Mesothelial cell of epicardium (in vitro differentiated cells): Measurements from ENCODE around the gene PLCL2. TPM values are rescaled to one million over a fixed set of nuclear protein-coding genes. Genes with fewer than 3 reads are reported as not detected.

Experiments used
- DNase-seq, 2 experiments: peaks; one replicate each; pipeline ENCODE4 v3.0.0; 2021; ENCODE audit warnings: low spot score in 2 of 2; ENCODE audit not compliant: unreplicated experiment in 2 of 2
- H3K27ac Mint-ChIP-seq: 2 replicates; pipeline ENCODE4 v1.8.0; 2021; ENCODE audit warnings: mixed read lengths
- H3K27me3 Mint-ChIP-seq: 2 replicates; pipeline ENCODE4 v1.8.0; 2021; ENCODE audit warnings: low read depth, mixed read lengths
- H3K36me3 Mint-ChIP-seq: 2 replicates; pipeline ENCODE4 v1.8.0; 2021; ENCODE audit warnings: mixed read lengths
- H3K4me1 Mint-ChIP-seq: 2 replicates; pipeline ENCODE4 v1.8.0; 2021; ENCODE audit warnings: mixed read lengths
- H3K4me3 Mint-ChIP-seq: 2 replicates; pipeline ENCODE4 v1.8.0; 2021; ENCODE audit warnings: mild to moderate bottlenecking, moderate library complexity, mixed read lengths
- H3K9me3 Mint-ChIP-seq: 2 replicates; pipeline ENCODE4 v1.8.0; 2021; ENCODE audit warnings: mixed read lengths
- total RNA-seq: library from RNA; stranded (reverse); gene quantifications from 3 replicates; pipeline ENCODE4 v1.2.1, GENCODE V29; 2021
- TF ChIP-seq, protein P1 (sequence below): fragments of 200-600 bp; sonication (generic); IDR thresholded peaks from one replicate; pipeline ENCODE4 v1.5.0; 2021; ENCODE audit warnings: antibody characterized with exemption; ENCODE audit not compliant: unreplicated experiment

Gene PLCL2
- total RNA-seq, 1 donor from 2014 or later: 3.6 TPM

DNA sequence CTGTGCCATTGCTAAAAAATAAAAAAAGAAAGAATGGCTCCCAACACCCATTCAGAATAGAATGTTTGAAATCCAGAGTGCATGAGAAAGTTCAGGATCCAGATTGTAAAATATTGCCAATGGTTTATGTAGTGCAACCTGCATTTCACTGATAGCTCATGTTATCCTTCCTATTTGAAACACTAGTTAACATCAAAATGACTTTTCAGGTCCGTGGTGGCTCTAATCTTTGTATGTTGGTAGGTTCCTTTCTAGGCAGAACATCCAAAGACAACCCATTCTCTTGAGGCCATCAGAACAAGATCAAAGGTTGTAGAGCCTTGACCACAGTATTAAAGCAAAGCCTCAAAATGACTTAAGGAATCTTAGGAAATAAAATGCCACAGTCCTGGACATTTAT, 51.0 kb downstream of the PLCL2 start:
- no peaks in the 10 kb centered on the region for H3K36me3 Mint-ChIP-seq
- TF ChIP-seq, protein P1, sequence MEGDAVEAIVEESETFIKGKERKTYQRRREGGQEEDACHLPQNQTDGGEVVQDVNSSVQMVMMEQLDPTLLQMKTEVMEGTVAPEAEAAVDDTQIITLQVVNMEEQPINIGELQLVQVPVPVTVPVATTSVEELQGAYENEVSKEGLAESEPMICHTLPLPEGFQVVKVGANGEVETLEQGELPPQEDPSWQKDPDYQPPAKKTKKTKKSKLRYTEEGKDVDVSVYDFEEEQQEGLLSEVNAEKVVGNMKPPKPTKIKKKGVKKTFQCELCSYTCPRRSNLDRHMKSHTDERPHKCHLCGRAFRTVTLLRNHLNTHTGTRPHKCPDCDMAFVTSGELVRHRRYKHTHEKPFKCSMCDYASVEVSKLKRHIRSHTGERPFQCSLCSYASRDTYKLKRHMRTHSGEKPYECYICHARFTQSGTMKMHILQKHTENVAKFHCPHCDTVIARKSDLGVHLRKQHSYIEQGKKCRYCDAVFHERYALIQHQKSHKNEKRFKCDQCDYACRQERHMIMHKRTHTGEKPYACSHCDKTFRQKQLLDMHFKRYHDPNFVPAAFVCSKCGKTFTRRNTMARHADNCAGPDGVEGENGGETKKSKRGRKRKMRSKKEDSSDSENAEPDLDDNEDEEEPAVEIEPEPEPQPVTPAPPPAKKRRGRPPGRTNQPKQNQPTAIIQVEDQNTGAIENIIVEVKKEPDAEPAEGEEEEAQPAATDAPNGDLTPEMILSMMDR: no peak
- H3K4me3 Mint-ChIP-seq: no peak overlapping the region
- H3K4me1 Mint-ChIP-seq: no peaks in the 10 kb centered on the region
- DNase-seq: no peak
- H3K27ac Mint-ChIP-seq: no peak overlapping the region
- no peaks in the 10 kb centered on the region for H3K9me3 Mint-ChIP-seq
- peaks cover 87% of the 10 kb centered on the region for H3K27me3 Mint-ChIP-seq

GRCh38 chr3:16936233-16936632, 51.5 kb downstream of the PLCL2 start:
- Mint-ChIP-seq H3K4me1 (peaks cover 4% of the 10 kb centered on the region), H3K27ac (no peak overlapping the region), H3K27me3 (peaks cover 88% of the 10 kb centered on the region), H3K36me3 (no peaks in the 10 kb centered on the region), H3K9me3 (no peaks in the 10 kb centered on the region), H3K4me3 (no peak overlapping the region)
- DNase-seq: no peak
- TF ChIP-seq, protein P1: no peak

DNA sequence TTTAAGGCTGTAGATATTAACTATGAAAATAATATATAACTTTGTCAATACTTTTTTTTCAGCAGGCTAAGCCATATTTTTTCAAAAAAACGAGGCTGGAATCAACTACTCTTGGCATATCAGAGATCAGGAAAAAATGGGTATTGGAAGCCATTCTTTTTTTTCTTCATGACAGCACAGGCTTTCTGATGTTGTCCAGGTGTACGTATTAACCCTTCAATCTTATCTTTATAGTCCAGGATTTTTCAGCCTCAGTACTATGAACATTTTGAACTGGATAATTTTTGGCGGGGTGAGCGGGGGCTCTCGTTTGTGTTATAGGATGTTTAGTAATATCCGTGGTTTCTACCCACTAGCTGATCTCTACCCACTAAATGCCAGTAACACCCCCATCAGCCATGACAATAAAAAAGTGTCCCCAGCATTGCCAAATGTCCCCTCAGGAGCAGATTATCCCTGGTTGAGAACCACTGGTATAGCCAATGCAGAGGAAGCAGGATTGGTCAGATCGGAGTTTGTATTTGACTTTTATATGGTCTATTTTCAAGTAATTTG, 52.0 kb downstream of the PLCL2 start:
- TF ChIP-seq, protein P1: no peak
- Mint-ChIP-seq H3K36me3 (no peaks in the 10 kb centered on the region), H3K9me3 (no peaks in the 10 kb centered on the region), H3K27me3 (peaks cover 90% of the 10 kb centered on the region), H3K4me3 (no peak overlapping the region), H3K4me1 (peaks cover 9% of the 10 kb centered on the region), H3K27ac (no peak overlapping the region)
- DNase-seq: no peak

DNA sequence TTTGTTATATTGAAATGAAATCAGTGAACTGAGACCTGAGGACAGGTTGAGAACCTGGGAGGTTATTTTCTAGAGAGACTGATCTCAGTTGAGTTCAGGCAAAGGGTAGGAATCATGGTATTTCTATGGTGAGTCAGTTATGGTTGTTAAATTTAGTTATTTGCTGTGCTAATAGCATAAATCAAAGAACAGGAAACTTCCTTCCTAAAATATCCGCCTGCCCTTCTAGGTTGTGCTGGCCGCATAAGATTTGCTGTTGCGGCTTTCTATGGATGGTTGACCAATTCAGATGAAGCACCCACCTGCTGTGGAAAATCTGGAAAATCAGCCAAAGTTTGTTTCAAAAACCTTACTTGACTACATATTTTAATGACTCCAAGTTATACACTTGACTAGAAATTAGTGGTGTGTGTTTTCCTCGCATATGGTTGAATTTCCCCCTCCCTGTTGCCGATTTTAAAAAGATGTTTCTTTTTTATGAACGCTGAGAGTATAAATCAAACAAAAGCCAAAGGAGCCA, 52.6 kb downstream of the PLCL2 start:
- no peak for DNase-seq
- Mint-ChIP-seq H3K36me3 (no peaks in the 10 kb centered on the region), H3K27me3 (peaks cover 90% of the 10 kb centered on the region), H3K4me1 (peaks cover 13% of the 10 kb centered on the region), H3K27ac (no peak overlapping the region), H3K9me3 (no peaks in the 10 kb centered on the region), H3K4me3 (no peak overlapping the region)
- TF ChIP-seq, protein P1: no peak

- no peaks in the 10 kb centered on the region for H3K36me3 Mint-ChIP-seq
- TF ChIP-seq, protein P1: no peak
- no peaks in the 10 kb centered on the region for H3K9me3 Mint-ChIP-seq
- H3K27ac Mint-ChIP-seq: no peak overlapping the region
- H3K27me3 Mint-ChIP-seq: peaks cover 79% of the 10 kb centered on the region
- H3K4me3 Mint-ChIP-seq: no peak overlapping the region
- H3K4me1 Mint-ChIP-seq: peaks cover 21% of the 10 kb centered on the region
- no peak for DNase-seq
These were observed 56.3 kb downstream of the PLCL2 start for GRCh38 chr3:16940769-16941700.
